ENCODE results near the gene TTC7B.

TTC7B gene

GRCh38 chr14:90603336-90603735 is 212.9 kb downstream of the TTC7B start:
- in situ Hi-C loops (cut with MboI; ENCODE audit: low sequenced_read_pairs), result no loop called here

DNA sequence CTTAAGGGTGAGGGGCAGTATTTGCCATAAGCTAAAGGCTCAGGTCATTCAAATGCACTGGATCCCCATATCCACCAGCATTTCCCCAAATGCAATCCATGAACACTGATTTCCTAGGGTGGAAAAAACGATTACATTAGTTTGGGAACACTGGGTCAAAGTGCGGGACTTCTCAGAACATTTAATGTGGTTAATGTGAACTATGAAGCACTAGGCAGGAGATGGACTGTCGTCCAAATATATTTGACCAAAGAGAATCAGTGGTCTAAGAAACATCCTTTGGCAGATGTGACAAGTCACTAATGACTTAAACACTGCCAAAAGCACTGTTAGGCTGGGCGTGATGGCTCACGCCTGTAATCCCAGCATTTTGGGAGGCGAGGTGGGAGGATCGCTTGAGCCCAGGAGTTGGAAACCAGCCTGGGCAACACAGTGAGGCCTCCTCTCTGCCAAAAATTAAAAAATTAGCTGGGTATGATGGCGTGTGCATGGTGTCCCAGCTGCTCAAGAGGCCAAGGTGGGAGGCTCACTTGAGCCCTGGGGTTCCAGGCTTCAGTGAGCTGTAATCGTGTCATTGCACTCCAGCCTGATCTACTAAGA is 214.0 kb downstream of the TTC7B start:
- in situ Hi-C loops (cut with MboI; ENCODE audit: low sequenced_read_pairs), result no loop called here

GRCh38 chr14:90601563-90601962 is 214.7 kb downstream of the TTC7B start:
- in situ Hi-C loops (cut with MboI; ENCODE audit: low sequenced_read_pairs), result no loop called here

DNA sequence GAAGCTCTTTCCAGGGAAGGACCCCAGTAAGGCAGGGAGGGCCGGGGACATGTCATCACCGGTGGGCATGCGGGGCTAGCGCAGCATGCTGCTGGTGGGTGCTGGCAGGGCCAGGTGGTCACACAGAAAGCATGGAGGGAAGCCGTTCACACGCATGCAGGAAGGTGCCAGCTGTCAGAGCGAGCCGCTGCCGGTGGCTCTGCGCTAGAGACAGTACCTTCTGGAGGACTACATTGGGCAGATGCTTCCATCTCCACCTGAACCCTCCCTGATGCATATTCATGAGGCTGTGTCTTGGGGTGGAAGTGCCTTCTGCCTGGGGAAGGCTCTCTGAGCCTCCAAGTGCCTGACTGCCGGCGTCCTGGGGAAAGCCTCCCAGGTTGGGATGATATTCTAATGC is 215.6 kb downstream of the TTC7B start:
- in situ Hi-C loops (cut with MboI; ENCODE audit: low sequenced_read_pairs), result no loop called here

- in situ Hi-C loops (cut with MboI; ENCODE audit: low sequenced_read_pairs), result no loop called here
Observed at GRCh38 chr14:90599748-90600507, 216.3 kb downstream of the TTC7B start.

- in situ Hi-C loops (cut with MboI; ENCODE audit: low sequenced_read_pairs), result no loop called here
Observed at GRCh38 chr14:90599339-90599738, 216.9 kb downstream of the TTC7B start.

GRCh38 chr14:90597961-90598360 is 218.3 kb downstream of the TTC7B start:
- in situ Hi-C loops (cut with MboI; ENCODE audit: low sequenced_read_pairs), result no loop called here

DNA sequence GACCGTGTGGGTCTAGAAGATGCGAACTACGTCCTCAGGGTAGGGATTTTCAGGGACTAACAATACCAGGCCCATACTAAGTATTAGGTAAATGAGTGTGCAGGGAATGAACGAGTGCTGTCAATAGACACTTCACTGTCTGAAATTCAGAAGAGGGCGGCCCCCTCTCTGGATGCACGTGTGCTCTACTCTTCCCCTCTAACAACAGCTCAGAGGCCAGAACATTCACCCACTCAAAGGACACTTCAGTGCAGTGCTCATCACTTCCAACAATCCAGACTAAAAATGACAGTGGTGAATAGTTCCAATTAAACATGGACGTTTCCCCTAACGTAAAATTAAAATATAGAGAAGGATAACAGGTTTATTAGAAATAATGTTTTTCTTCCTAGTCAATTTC is 219.5 kb downstream of the TTC7B start:
- in situ Hi-C loops (cut with MboI; ENCODE audit: low sequenced_read_pairs), result no loop called here

DNA sequence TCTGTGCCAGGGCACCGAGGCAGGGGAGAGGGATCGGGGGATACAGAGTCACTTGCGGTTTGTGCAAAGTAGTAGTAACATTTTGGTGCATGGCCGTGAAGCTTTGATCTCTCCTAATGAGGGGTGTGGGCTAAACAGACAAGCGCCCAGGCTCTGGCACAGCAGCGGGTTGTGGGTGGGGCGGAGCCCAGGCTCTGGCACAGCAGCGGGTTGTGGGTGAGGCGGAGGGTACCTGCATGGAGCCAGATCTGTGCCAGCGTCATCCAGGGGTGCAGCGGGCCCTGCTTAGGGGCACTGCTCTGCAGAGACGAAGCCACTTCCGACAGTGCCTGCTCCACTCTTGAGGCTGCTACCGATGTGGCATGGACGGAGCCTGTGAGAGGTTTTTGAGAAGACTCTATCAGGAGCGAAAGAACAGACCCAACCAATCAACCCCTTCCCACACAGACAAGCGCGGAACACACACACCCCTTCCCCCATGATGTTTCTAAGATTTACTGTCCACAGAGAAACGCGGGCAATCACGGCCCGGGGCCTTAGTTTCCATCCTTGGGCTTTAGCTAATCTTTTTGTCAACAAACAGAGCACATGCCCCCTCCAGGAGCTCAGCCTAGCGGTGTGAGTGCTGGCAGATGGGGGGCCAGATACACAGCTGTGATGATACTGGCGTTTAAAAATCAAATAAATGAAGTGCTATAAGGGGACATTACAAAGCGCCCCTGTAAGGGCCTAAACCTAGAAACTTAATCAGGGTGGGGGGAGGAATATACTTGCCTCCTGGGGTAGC is 222.8 kb downstream of the TTC7B start:
- in situ Hi-C loops (cut with MboI; ENCODE audit: low sequenced_read_pairs), result no loop called here

DNA sequence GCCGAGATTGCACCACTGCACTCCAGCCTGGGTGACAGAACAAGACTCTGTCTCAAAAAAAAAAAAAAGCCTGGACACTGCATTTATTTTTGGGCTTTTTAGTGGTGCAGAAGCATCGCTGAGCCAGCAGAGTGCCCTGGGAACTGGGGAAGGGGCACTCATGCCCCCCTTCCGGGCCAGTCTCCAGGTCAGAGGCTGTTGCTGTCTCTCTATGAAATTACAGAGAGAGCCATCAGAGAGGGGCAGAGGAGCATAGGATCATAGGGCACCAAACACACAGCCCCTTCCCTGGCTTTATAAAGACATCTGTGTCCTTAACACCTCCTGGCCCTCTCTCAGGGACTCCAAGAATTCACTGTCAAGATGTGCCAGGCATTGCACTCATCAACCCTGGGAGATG is 223.6 kb downstream of the TTC7B start:
- in situ Hi-C loops (cut with MboI; ENCODE audit: low sequenced_read_pairs), result no loop called here

GRCh38 chr14:90587918-90588317 is 228.3 kb downstream of the TTC7B start:
- in situ Hi-C loops (cut with MboI; ENCODE audit: low sequenced_read_pairs), result no loop called here

DNA sequence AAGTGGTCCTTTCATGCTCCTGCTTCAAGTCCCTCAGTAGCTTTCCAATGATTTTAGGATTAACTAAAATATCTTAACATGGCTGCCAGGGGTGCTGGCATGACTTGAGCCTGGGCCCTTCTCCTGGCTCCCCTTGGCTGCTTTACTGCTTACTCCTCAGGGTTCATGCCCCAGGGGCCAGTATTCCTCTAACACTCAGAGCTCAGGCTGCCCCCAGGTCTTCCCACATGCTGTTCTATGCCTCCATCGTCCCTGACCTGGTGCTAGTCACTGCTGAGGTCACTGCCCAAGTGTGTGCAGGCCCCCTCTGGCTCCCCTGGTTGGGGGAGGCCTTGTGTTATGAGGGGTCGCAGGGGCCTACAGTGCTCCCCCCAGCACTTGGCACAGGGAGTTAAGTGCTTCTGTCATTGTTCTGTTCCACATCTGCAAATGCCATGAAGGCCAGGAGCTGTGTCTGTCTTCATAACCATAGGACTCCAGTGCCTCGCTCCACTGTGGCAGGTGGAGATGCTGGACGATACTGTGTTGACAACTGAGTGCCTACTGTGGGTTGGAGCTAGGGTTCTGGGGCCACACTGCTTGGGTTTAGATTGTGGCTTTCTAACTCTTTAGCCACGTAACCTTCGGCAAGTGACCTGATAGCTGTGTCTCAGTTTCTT is 228.8 kb downstream of the TTC7B start:
- in situ Hi-C loops (cut with MboI; ENCODE audit: low sequenced_read_pairs), result no loop called here

DNA sequence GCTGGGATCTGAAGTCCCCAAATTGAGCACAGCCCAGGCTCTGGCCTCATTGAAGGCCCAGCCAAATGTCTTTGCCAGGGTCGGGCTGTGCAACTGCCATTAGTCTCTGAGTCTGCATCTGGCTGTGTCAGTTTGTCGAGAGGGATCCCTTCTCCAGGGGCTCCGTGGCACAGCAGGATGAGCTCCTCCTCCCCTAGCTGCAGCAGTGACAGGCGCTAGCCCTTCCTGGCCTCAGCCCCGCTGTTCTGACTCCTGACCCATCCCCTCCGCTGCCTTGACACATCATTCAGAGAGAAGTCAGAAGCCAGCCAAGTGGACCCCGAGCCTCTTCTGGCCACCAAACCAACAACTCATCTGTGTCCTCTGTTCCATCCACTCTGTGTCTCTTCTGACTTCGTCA is 231.1 kb downstream of the TTC7B start:
- in situ Hi-C loops (cut with MboI; ENCODE audit: low sequenced_read_pairs), result no loop called here

- in situ Hi-C loops (cut with MboI; ENCODE audit: low sequenced_read_pairs), result no loop called here
Observed at GRCh38 chr14:90583916-90584605, 232.2 kb downstream of the TTC7B start.

- in situ Hi-C loops (cut with MboI; ENCODE audit: low sequenced_read_pairs), result no loop called here
Observed at GRCh38 chr14:90583427-90583826, 232.8 kb downstream of the TTC7B start.

DNA sequence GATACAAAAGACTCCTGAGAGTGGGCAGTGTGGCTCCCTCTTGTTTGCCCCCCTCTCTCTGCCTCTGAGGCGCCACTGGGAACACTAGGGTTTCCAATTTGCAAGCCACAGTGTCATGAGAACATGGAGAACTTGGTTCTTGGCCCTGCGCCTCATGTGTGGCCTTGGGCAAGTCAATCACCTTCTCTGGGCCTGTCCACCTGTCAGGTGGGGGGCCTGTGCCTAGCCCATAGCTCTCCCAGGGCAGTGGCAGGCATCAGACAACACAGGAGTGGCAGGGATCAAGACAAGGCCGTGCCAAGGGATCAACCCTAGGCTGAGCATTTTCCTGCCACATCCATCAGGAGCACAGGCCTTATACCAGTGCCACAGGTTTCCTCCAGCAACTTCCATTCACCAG is 234.1 kb downstream of the TTC7B start:
- in situ Hi-C loops (cut with MboI; ENCODE audit: low sequenced_read_pairs), result no loop called here

DNA sequence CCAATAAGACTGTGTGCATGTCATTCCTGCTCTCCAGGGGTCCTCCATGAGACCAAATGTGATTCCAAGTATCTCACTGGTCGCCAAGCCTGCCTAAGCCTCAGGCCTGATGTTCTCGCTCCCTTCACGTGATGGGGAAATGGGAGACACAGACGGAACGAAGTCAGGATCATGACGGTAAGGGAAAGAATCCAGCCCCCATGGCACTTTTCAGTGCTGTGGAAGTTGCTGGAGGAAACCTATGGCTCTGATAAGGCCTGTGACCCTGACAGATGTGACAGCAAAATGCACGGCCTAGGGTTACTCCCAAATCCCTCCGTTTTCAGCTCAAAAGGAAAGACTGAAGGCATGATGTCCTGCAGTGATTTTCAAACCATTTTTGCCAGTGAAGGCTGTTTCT is 234.5 kb downstream of the TTC7B start:
- in situ Hi-C loops (cut with MboI; ENCODE audit: low sequenced_read_pairs), result no loop called here

GRCh38 chr14:90580377-90581335 is 235.6 kb downstream of the TTC7B start:
- in situ Hi-C loops (cut with MboI; ENCODE audit: low sequenced_read_pairs), result no loop called here

DNA sequence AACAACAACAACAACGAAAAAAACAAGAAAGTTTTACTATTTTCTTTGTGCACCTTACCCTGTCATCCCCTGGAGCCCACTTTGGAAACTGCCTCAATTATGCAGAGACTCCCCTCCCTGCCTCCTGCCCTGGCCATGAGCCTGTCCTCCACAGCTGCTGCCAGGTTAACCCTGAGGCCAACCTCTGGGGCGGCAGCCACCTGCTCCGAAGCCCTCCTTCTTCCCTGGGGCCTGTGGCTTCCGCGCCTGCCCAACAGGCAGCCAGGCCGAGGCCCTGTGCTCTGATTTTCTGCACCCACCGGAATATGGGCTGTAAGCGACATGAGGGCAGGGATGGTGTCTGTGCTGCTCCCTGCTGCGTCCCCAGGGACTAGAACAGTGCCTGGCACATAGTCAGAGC is 236.4 kb downstream of the TTC7B start:
- in situ Hi-C loops (cut with MboI; ENCODE audit: low sequenced_read_pairs), result no loop called here

DNA sequence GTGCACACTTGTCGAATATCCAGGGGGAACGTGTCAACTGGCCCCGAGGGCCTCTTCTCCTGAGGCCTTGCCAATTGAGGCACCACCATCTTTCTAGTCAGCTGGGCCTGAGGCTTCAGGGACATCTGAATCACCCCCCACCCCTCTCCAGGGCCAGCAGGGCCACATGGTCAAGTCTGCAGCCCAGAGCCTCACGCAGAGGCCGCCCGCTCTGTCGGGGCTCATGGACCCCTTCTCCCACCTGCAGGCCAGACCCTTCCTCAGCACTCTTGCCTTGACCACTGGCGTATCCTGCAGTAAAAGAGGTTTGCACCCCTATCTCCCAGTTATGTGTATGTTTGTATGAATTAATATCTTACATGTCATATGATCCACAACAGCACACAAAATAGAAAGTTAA is 237.1 kb downstream of the TTC7B start:
- in situ Hi-C loops (cut with MboI; ENCODE audit: low sequenced_read_pairs), result no loop called here

Data from HL-60/S4 (cell line).